Kidney epithelial cell (primary cell): ENCODE results near the gene PRPH2. TPM values are rescaled to one million over a fixed set of nuclear protein-coding genes. Genes with fewer than 3 reads are reported as not detected.

ENCODE experiments used
- DNase-seq: peaks from one replicate; pipeline ENCODE4 v3.0.0-alpha.2; 2010; ENCODE audit warnings: low read depth
- H3K27me3 ChIP-seq: 2 replicates; pipeline ENCODE4 v1.6.0; 2011; ENCODE audit warnings: low read length; ENCODE audit not compliant: control insufficient read depth, insufficient read depth
- H3K36me3 ChIP-seq: 2 replicates; pipeline ENCODE4 v1.5.1; 2011; ENCODE audit warnings: low read length; ENCODE audit not compliant: control insufficient read depth, insufficient read depth
- H3K4me3 ChIP-seq: 2 replicates; pipeline ENCODE4 v1.5.1; 2011; ENCODE audit warnings: low read depth, mild to moderate bottlenecking, control low read depth, low read length
- total RNA-seq: library from RNA; depleted of rRNA; stranded (reverse); fragments of >200 nt; gene quantifications from 2 replicates; pipeline ENCODE4 v1.2.3, GENCODE V29; 2015
- TF ChIP-seq, protein P1 (sequence below): IDR thresholded peaks from 2 replicates; pipeline ENCODE4 v1.5.1; 2011; ENCODE audit warnings: mild to moderate bottlenecking, moderate library complexity, low read length, control low read depth, inconsistent platforms; ENCODE audit not compliant: insufficient read depth, poor library complexity, severe bottlenecking

Gene PRPH2
- total RNA-seq, 1 donor from 2014 or later: 0.21 TPM

GRCh38 chr6:42762950-42763349 lies 40.6 kb upstream of the PRPH2 start:
- DNase-seq: no peak
- Histone ChIP-seq H3K36me3 (no peaks in the 10 kb centered on the region), H3K27me3 (no peaks in the 10 kb centered on the region), H3K4me3 (no peak overlapping the region)
- TF ChIP-seq, protein P1, sequence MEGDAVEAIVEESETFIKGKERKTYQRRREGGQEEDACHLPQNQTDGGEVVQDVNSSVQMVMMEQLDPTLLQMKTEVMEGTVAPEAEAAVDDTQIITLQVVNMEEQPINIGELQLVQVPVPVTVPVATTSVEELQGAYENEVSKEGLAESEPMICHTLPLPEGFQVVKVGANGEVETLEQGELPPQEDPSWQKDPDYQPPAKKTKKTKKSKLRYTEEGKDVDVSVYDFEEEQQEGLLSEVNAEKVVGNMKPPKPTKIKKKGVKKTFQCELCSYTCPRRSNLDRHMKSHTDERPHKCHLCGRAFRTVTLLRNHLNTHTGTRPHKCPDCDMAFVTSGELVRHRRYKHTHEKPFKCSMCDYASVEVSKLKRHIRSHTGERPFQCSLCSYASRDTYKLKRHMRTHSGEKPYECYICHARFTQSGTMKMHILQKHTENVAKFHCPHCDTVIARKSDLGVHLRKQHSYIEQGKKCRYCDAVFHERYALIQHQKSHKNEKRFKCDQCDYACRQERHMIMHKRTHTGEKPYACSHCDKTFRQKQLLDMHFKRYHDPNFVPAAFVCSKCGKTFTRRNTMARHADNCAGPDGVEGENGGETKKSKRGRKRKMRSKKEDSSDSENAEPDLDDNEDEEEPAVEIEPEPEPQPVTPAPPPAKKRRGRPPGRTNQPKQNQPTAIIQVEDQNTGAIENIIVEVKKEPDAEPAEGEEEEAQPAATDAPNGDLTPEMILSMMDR: no peak

DNA sequence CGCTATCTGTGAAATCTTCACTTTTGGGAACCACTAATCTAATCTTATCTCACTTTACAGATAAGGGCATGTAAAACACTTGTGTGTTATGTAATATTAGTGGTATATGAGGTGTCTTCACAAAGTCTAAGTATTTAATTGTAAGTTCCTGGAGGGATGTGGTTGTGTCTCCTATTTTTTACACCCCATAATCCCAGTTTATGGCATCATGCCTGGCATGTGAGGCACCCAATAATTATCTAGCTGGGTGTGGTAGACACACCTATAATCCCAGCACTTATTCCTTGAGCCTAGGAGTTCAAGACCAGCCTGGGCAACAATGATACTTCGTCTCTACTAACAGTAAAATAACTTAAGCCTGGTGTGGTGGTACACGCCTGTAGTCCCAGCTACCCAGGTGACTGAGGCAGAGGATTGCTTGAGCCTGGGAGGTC lies 40.0 kb upstream of the PRPH2 start:
- H3K4me3 ChIP-seq: no peak overlapping the region
- TF ChIP-seq, protein P1: no peak
- no peak for DNase-seq
- no peaks in the 10 kb centered on the region for H3K36me3 ChIP-seq
- H3K27me3 ChIP-seq: no peaks in the 10 kb centered on the region

DNA sequence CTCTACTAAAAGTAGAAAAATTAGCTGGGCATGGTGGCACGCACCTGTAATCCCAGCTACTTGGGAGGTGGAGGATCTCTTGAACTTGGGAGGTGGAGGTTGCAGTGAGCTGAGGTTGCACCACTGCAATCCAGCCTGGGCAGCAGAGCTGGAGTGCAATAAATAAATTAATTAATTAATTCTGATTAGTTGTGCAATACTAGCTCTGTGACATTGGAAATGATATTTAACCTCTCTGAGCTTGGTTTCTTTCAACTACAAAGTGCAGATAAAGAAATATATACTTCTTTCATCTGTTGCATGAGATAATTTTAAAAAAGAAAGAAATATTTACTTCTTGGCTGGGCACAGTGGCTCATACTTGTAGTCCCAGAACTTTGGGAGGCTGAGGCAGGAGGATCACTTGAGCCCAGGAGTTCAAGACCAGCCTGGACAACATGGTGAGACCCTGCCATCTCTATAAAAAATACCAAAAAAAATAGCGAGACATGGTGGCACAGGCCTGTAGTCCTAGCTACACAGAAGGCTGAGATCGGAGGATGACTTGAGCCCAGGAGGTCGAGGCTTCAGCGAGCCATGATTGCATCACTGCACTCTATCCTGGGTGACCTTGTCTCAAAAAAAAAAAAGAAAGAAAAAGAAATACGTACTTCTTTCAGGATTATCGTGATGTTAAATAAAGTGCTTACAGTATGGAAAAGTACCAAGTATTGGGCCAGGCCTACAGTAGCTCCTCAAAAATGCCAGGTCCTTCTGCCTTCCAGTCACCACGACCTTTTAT lies 39.1 kb upstream of the PRPH2 start:
- Histone ChIP-seq H3K36me3 (no peaks in the 10 kb centered on the region), H3K27me3 (no peaks in the 10 kb centered on the region), H3K4me3 (no peak overlapping the region)
- TF ChIP-seq, protein P1: no peak
- no peak for DNase-seq

GRCh38 chr6:42758756-42759430 lies 36.5 kb upstream of the PRPH2 start:
- Histone ChIP-seq H3K36me3 (no peaks in the 10 kb centered on the region), H3K27me3 (no peaks in the 10 kb centered on the region), H3K4me3 (no peak overlapping the region)
- TF ChIP-seq, protein P1: no peak
- DNase-seq: no peak

DNA sequence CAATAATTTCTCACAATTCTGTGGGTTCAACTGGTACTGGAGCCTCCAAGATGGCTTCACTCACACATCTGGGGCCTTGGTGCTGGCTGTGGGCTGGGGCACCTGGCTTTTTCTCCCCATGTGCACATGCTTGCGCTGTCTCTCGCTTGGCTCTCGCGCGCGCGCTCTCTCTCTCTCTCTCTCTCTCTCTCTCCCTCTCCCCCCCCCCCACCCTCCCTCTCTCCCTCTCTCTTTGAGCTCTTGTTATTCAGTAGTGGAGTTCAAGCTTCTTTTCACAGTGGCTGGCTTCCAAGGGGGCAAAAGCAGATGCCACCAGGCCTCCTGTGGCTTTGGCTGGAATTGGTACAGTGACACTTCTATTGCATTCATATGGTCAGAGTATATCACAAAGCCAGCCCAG lies 34.3 kb upstream of the PRPH2 start:
- Histone ChIP-seq H3K36me3 (no peaks in the 10 kb centered on the region), H3K4me3 (no peak overlapping the region), H3K27me3 (no peaks in the 10 kb centered on the region)
- no peak for DNase-seq
- TF ChIP-seq, protein P1: no peak
